ENCODE measurements around the gene DNASE1.
"Not testable (repeated sequence)": the region's sequence is repeated elsewhere in the genome, so short reads cannot be mapped to it uniquely, and the experiment has no call there.

Gene DNASE1

GRCh38 chr16:3641801-3642396 is 12.6 kb upstream of the DNASE1 start:
- DNase-seq (ENCODE audit: low read depth): no peak

DNA sequence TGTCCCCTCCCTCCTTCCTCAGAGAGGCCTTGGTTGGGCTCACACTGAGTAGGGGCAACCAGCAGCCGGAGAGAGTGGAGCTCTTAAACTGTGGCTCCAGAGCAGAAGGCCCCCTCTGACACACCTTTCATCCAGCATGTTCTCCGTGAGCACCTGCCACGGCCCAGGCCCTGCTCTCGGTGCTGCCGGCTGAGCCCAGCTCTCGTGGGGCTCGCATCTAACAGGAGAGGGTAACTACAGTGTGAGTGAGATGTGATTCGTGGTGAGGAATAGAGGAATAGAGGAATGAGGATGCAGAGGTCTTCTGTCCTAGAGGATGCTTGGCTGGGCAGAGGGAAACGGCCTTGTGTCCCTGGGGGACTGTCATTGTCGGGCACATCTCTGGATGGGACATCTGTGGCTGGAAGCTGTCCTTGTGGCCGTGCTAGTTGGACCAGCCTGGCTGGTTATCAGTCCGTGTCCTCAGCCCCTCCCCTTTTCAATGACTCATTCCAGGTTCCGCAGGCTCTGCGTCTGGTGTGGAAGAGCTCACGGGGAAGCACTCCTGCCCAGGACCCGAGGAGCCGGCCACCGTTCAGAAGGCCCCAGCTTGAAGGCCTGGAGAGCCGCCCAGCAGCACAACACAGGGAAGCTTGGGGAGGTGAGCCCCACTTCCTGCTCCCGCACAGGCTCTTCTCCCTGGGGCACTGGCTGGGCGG is 11.9 kb upstream of the DNASE1 start:
- DNase-seq (ENCODE audit: low read depth): no peak

GRCh38 chr16:3643095-3643730 is 11.3 kb upstream of the DNASE1 start:
- DNase-seq (ENCODE audit: low read depth): no peak

GRCh38 chr16:3645108-3645503 is 9.4 kb upstream of the DNASE1 start:
- no peak for DNase-seq (ENCODE audit: low read depth)

- DNase-seq (ENCODE audit: low read depth): no peak
Measured at GRCh38 chr16:3645504-3646347, 8.8 kb upstream of the DNASE1 start.

DNA sequence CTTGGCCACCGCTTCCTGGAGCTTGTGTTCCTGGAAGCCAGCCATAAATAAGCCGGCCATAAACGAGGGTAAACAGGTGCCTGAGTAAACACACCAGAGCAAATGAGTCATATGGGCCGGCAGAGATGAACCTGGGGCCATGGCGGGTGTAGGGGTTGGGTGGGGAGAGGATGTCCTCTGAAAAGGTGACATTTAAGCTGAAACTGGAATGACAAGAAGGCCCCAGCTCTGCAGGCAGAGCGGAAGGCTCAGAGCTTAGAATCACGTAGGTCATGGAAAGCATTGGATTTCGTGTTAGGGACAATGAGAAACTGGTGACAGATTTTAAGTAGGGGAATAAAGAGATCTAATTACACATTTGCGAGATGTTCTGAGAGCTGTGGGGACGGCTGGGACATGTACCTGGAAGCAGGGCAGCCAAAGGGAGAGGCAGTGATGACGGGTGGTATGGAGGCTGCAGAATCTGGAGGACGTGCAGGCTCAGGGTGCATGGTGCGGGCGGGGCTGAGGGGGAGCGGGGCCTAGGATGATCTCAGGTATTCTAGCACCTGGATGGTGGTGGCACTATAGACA is 8.1 kb upstream of the DNASE1 start:
- DNase-seq (ENCODE audit: low read depth): no peak

- DNase-seq (ENCODE audit: low read depth): no peak
Measured at GRCh38 chr16:3650631-3651265, 3.7 kb upstream of the DNASE1 start.

- DNase-seq (ENCODE audit: low read depth): no peak
Measured at GRCh38 chr16:3651461-3652372, 2.8 kb upstream of the DNASE1 start.

- no peak for DNase-seq (ENCODE audit: low read depth)
Measured at GRCh38 chr16:3652373-3653195, 1.9 kb upstream of the DNASE1 start.

GRCh38 chr16:3655030-3655395 is 522 bp downstream of the DNASE1 start:
- DNase-seq (ENCODE audit: low read depth): no peak

GRCh38 chr16:3655396-3656159 is 1.1 kb downstream of the DNASE1 start:
- no peak for DNase-seq (ENCODE audit: low read depth)

- not testable (repeated sequence) for DNase-seq (ENCODE audit: low read depth)
Measured at GRCh38 chr16:3656160-3656490, 1.6 kb downstream of the DNASE1 start.

DNA sequence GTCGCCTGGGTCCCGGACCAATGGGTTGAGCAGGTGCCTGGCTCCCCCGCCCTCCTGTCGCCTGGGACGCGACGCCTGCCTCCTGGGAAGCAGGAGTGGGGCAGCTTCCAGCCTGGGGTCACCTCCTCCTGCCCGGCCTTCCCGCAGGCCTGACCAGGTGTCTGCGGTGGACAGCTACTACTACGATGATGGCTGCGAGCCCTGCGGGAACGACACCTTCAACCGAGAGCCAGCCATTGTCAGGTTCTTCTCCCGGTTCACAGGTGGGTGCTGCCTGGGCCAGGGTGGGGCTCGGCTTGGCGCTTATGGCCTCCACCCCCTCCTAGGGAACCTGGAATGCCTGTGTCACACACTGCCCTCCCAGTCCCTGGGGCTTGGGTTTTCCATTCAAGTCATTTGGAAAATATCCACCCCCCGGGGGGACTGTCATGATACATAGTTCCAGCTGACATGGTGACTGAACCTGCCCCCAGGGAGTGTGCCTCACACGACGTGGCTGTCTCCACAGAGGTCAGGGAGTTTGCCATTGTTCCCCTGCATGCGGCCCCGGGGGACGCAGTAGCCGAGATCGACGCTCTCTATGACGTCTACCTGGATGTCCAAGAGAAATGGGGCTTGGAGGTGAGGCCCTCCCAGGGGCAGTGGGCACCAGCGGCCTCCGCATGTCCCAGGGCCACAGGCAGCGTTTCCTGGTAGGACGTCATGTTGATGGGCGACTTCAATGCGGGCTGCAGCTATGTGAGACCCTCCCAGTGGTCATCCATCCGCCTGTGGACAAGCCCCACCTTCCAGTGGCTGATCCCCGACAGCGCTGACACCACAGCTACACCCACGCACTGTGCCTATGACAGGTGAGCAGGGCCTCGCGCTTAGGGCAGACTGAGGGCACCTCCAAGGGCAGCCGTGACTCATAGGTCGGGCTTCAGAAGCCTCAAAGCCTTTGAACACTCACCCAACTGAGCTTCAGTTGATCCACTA is 2.3 kb downstream of the DNASE1 start:
- no peak for DNase-seq (ENCODE audit: low read depth)

DNA sequence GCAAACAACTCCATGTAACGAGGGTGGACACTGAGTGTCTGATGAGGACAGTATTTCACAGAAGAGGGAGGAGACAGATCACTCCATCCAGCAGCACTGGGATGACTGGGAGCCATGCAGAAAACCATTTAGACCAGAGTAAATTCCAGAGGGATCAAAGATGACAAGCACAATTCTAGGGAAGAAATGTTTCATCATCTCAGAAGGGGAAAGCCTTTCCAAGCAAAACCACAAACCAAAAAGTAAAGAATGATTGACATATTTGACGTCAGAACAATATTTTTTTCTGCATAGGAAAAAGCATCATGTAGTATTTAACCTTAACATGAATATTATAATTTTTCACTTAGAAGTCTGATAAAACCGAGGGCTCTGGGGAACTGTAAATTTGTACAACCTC is 4.8 kb downstream of the DNASE1 start:
- DNase-seq (ENCODE audit: low read depth): no peak

GRCh38 chr16:3661311-3661710 is 6.8 kb downstream of the DNASE1 start:
- no peak for DNase-seq (ENCODE audit: low read depth)

DNA sequence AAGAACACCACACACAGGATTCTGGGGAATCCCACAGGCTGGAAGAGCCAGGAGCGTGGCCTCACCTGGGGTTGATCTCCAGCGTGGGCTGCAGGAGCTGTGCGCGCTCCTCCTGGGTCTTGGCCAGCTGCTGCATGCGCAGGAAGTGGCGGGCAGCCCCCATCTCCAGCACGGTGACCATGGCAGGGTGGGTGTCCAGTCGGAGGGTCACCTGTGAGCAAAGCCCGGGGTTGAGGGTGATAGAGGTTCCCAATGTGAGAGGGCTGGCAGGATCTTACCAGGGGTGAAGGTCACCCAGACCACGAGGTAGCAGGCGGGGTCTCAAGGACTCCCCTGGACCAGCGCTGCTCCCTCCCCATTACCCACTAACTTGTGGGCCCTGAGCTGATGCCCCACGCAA is 7.4 kb downstream of the DNASE1 start:
- no peak for DNase-seq (ENCODE audit: low read depth)

DNA sequence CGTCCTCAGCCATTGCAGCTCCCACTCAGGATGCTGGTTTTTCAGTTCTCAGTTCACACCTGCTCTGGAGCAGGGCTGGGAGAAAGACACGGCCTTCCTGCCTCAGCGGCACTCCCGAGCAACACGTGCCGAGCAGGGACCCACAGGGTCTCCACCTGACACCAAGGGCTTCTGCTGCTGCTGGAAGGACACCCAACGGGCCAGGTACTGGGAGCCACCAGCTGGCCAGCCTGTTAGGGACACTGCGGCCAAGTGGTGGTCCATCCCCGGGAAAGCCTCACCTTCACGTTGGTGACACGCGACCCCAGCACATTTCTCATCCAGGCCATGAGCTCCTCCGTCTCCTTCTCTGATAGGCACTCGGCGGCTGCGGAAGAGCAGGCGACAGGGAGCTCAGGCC is 8.1 kb downstream of the DNASE1 start:
- DNase-seq (ENCODE audit: low read depth): no peak
